ENCODE measurements around the gene SLC1A2. TPM values are rescaled to one million over a fixed set of nuclear protein-coding genes. Genes with fewer than 3 reads are reported as not detected.

Gene SLC1A2
- total RNA-seq, 1 experiment from 2014 or later, result 0.25 TPM

DNA sequence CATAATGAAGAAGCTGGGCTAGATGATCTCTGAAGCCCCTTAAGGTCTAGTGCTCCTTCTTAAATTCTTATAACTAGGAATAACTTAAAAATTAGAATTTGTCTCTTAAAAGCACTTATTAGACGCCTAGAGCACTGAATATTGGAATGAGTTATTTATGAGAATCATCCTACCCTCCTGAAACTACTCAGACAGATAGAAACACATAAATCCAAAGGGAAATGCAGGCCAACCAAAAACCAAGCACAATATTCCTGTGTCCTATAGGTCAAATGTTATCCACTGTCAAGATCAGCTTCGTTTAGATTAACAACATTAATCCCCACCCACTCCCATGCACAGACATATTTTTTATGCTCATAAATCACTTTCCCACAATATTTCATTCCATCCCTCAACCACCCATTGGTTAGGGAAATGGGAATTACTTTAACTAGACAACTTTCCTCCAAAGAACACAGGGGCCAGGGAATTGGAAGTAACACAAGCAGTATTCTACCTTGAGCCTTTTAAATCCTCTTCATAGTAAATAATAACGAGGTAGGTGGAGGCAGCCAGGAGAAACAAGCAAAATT is 193.3 kb downstream of the SLC1A2 start (continued):
- TF ChIP-seq JUND (IDR thresholded peaks at IDR 0.05) (no peak), TCF7L2 (IDR thresholded peaks at IDR 0.05; ENCODE audit: borderline replicate concordance, extremely low read depth, insufficient read depth, insufficient read length) (no peak), POLR2AphosphoS5 (IDR thresholded peaks at IDR 0.05; ENCODE audit: low read depth, low read length) (no peak), RAD21 (IDR thresholded peaks at IDR 0.05; ENCODE audit: low read depth) (no peak)

DNA sequence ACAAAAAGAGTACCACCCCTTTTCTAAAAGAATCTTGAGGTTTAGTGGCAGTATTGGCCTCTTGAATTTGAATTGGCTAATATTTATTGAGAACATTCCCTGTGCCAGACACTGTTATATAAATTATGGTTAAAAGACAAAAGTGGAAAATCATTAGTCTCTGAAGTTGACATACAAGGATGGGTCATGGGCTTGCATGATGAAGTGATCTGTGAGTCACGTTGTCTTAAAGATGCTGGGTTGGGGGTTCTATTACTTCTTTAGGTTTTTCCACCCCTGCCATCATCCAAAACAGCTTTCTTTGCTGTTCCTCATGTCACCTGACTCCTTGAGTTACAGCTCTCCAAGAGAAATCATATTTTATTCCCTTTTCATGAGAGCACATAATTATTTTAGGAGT is 195.4 kb downstream of the SLC1A2 start:
- ChIA-PET CTCF (no interaction called here), RAD21 (ENCODE audit: low non-redundant PET in 1 of 2, low total read pairs in 2 of 2, uncharacterized antibody in 2 of 2, unreplicated experiment in 2 of 2) (no interaction called here), POLR2A (no interaction called here)
- BruUV-seq (replicated peaks), result no TSS peak
- H3K9me2 ChIP-seq (ENCODE audit: insufficient read depth), result no peaks in the 10 kb centered on the region
- no peak overlapping the region for H3K27ac ChIP-seq (ENCODE audit: low read depth, low read length)
- no peaks in the 10 kb centered on the region for H4K20me1 ChIP-seq (ENCODE audit: insufficient read depth)
- no peaks in the 10 kb centered on the region for H3K9me3 ChIP-seq (ENCODE audit: control insufficient read depth in 1 of 2, insufficient read depth in 1 of 2, low read depth in 1 of 2, low read length in 2 of 2)
- no peaks in the 10 kb centered on the region for H3K79me2 ChIP-seq (ENCODE audit: insufficient read depth, low read length)
- H3K36me3 ChIP-seq (ENCODE audit: control insufficient read depth in 1 of 2, insufficient read depth in 2 of 2, low read length in 2 of 2), result peaks cover 67 to 73% of the 10 kb centered on the region in 2 experiments
- H3K27me3 ChIP-seq (ENCODE audit: insufficient read depth, low read length), result no peaks in the 10 kb centered on the region
- H3K4me2 ChIP-seq (ENCODE audit: low read length), result no peak overlapping the region
- no peaks in the 10 kb centered on the region for H3K4me1 ChIP-seq (ENCODE audit: control insufficient read depth in 1 of 2, insufficient read depth in 2 of 2, low read length in 2 of 2)
- no peak overlapping the region for H2AFZ ChIP-seq (ENCODE audit: low read depth, low read length, poor library complexity, severe bottlenecking)
- no peak for DNase-seq (ENCODE audit: low read depth, low spot score)
- H3K9ac ChIP-seq (ENCODE audit: low read length), result no peak overlapping the region
- no peak for ATAC-seq
- intact Hi-C loops (cut with micrococcal nuclease), result loop anchor here (5.0 kb wide), 1 partner anchor 227 kb away; no protein-coding TSS in a partner anchor
- no peak for TF ChIP-seq POLR2A (IDR thresholded peaks at IDR 0.05; ENCODE audit: borderline replicate concordance, extremely low read depth, insufficient read depth, insufficient read length)
- TF ChIP-seq ELF1 (IDR thresholded peaks at IDR 0.05; ENCODE audit: borderline replicate concordance, low read depth), result no peak
- no peak for TF ChIP-seq FOSL1 (IDR thresholded peaks at IDR 0.05; ENCODE audit: low read depth)
- no peak for TF ChIP-seq EGR1 (IDR thresholded peaks at IDR 0.05; ENCODE audit: low read depth)
- TF ChIP-seq CEBPB (IDR thresholded peaks at IDR 0.05; ENCODE audit: low read depth), result no peak
- no peak for TF ChIP-seq POLR2AphosphoS5 (IDR thresholded peaks at IDR 0.05; ENCODE audit: low read depth, low read length)
- no peak overlapping the region for H3K4me3 ChIP-seq (replicated peaks in 1 of 2; ENCODE audit: low read depth in 1 of 2, low read length in 2 of 2)

DNA sequence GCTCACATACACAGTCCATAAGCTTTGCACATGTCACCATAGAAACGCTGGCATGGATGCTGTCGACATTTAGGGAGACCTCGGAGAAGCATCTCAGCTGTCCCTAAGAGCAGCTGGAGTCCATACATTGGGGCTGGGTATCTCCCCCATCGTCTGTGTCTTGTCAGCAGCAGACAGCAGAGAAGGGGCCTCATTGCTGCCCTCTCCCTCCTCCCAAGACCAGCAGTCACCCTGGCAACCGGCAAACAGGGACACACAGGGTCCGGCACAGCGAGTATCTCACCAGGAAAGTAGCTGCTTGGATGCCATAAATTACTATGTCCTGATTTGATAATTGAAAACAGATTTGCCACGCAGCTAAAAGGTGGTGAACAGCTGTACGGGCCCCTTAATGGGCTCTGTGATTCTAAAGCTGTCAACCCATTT is 196.0 kb downstream of the SLC1A2 start:
- ChIA-PET RAD21 (ENCODE audit: low non-redundant PET in 1 of 2, low total read pairs in 2 of 2, uncharacterized antibody in 2 of 2, unreplicated experiment in 2 of 2) (no interaction called here), POLR2A (no interaction called here), CTCF (no interaction called here)
- Histone ChIP-seq H3K4me3 (replicated peaks in 1 of 2; ENCODE audit: low read depth in 1 of 2, low read length in 2 of 2) (no peak overlapping the region), H3K36me3 (ENCODE audit: control insufficient read depth in 1 of 2, insufficient read depth in 2 of 2, low read length in 2 of 2) (peaks cover 68 to 74% of the 10 kb centered on the region in 2 experiments), H4K20me1 (ENCODE audit: insufficient read depth) (no peaks in the 10 kb centered on the region), H2AFZ (ENCODE audit: low read depth, low read length, poor library complexity, severe bottlenecking) (no peak overlapping the region), H3K4me2 (ENCODE audit: low read length) (no peak overlapping the region), H3K9me2 (ENCODE audit: insufficient read depth) (no peaks in the 10 kb centered on the region), H3K4me1 (ENCODE audit: control insufficient read depth in 1 of 2, insufficient read depth in 2 of 2, low read length in 2 of 2) (no peaks in the 10 kb centered on the region), H3K27me3 (ENCODE audit: insufficient read depth, low read length) (no peaks in the 10 kb centered on the region), H3K9ac (ENCODE audit: low read length) (no peak overlapping the region), H3K9me3 (ENCODE audit: control insufficient read depth in 1 of 2, insufficient read depth in 1 of 2, low read depth in 1 of 2, low read length in 2 of 2) (no peaks in the 10 kb centered on the region), H3K79me2 (ENCODE audit: insufficient read depth, low read length) (no peaks in the 10 kb centered on the region), H3K27ac (ENCODE audit: low read depth, low read length) (no peak overlapping the region)
- intact Hi-C loops (cut with micrococcal nuclease), result loop anchor here (5.0 kb wide), 1 partner anchor 226 kb away; no protein-coding TSS in a partner anchor
- ATAC-seq (no peak), DNase-seq (ENCODE audit: low read depth, low spot score) (no peak)
- BruUV-seq (replicated peaks), result no TSS peak
- TF ChIP-seq CBX3 (IDR thresholded peaks at IDR 0.05; ENCODE audit: low read depth), result no peak
- no peak for TF ChIP-seq EZH2 (IDR thresholded peaks at IDR 0.05)
- TF ChIP-seq JUND (IDR thresholded peaks at IDR 0.05), result no peak
- TF ChIP-seq EGR1 (IDR thresholded peaks at IDR 0.05; ENCODE audit: low read depth), result no peak
- no peak for TF ChIP-seq POLR2A (IDR thresholded peaks at IDR 0.05; ENCODE audit: borderline replicate concordance, extremely low read depth, insufficient read depth, insufficient read length)
- TF ChIP-seq, protein P1, sequence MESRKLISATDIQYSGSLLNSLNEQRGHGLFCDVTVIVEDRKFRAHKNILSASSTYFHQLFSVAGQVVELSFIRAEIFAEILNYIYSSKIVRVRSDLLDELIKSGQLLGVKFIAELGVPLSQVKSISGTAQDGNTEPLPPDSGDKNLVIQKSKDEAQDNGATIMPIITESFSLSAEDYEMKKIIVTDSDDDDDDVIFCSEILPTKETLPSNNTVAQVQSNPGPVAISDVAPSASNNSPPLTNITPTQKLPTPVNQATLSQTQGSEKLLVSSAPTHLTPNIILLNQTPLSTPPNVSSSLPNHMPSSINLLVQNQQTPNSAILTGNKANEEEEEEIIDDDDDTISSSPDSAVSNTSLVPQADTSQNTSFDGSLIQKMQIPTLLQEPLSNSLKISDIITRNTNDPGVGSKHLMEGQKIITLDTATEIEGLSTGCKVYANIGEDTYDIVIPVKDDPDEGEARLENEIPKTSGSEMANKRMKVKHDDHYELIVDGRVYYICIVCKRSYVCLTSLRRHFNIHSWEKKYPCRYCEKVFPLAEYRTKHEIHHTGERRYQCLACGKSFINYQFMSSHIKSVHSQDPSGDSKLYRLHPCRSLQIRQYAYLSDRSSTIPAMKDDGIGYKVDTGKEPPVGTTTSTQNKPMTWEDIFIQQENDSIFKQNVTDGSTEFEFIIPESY (IDR thresholded peaks at IDR 0.05; ENCODE audit: extremely low read depth, insufficient replicate concordance, low read length), result no peak
- TF ChIP-seq, protein P2, sequence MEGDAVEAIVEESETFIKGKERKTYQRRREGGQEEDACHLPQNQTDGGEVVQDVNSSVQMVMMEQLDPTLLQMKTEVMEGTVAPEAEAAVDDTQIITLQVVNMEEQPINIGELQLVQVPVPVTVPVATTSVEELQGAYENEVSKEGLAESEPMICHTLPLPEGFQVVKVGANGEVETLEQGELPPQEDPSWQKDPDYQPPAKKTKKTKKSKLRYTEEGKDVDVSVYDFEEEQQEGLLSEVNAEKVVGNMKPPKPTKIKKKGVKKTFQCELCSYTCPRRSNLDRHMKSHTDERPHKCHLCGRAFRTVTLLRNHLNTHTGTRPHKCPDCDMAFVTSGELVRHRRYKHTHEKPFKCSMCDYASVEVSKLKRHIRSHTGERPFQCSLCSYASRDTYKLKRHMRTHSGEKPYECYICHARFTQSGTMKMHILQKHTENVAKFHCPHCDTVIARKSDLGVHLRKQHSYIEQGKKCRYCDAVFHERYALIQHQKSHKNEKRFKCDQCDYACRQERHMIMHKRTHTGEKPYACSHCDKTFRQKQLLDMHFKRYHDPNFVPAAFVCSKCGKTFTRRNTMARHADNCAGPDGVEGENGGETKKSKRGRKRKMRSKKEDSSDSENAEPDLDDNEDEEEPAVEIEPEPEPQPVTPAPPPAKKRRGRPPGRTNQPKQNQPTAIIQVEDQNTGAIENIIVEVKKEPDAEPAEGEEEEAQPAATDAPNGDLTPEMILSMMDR (IDR thresholded peaks at IDR 0.05 in 2 of 3, conservative IDR thresholded peaks at IDR 0.05 in 1 of 3; ENCODE audit: borderline replicate concordance in 1 of 3, insufficient read depth in 1 of 3, low read depth in 2 of 3, low read length in 2 of 3), result no peak
- no peak for TF ChIP-seq SRF (IDR thresholded peaks at IDR 0.05; ENCODE audit: low read depth)
- TF ChIP-seq, protein P3, sequence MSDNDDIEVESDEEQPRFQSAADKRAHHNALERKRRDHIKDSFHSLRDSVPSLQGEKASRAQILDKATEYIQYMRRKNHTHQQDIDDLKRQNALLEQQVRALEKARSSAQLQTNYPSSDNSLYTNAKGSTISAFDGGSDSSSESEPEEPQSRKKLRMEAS (IDR thresholded peaks at IDR 0.05), result no peak

Data from HCT116 (cell line).